Measurements from ENCODE around the gene SCFD1.

The SCFD1 gene

DNA sequence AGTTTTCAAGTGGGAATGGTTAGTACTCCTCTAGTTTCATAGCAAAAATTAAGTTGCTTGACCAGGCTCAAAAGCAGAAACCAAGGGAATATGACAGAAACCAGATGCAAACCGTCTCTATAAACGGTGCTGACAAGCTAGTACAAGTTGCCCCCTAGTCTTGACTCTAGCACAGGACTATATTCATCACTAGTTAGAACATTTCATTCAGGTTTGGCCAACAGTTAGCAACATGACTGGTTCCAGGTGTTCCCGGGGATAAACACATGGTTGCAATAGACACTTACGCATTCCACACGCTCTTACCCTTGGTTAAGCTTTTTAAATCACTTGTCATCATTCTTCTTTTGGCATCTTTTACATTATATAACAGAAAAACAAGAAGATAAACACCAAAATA lies 103.6 kb downstream of the SCFD1 start:
- DNase-seq (ENCODE audit: low read depth): peak; percentile 5
- TF ChIP-seq CTCF (conservative IDR thresholded peaks at IDR 0.05; ENCODE audit: low read depth, low read length): no peak
- H3K4me3 ChIP-seq (ENCODE audit: low read depth, low read length): no peak overlapping the region

DNA sequence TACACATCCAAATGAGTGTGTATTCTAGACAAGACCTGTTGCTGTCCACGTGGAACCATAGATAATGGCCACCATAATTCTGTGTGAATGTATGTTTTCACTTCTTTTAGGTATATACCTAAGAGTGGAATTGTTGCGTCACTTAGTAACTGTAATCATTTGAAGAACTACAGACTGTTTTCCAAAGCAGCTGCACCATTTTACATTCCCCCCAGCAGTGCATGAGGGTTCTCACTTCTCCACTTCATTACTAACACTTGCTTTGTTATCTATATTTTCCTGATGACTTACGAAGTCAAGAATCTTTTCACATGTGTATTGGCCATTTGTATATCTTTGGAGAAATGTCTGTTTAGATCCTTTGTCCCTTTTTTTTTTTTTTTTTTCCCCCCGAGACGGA lies 106.4 kb downstream of the SCFD1 start:
- no peak for TF ChIP-seq CTCF (conservative IDR thresholded peaks at IDR 0.05; ENCODE audit: low read depth, low read length)
- no peak for DNase-seq (ENCODE audit: low read depth)
- no peak overlapping the region for H3K4me3 ChIP-seq (ENCODE audit: low read depth, low read length)

DNA sequence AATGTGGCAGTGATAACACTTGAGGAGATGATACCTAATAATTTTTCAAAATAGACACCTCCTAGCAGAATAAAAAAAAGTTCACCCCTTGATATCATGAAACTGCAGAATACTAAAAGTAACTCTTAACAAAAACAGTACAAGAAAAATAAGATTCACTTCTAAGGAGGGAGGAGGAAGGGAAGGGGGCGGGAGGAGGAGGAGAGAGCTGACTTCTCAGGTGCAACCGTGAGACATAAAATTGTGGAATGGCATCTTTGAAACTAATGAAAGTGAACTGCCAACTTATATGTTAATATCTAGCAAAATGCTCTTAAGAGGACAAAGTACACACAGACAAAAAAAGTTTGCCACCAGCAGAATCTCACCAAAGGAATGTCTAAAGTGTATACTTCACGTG lies 115.8 kb downstream of the SCFD1 start:
- H3K4me3 ChIP-seq (ENCODE audit: low read depth, low read length): no peak overlapping the region
- no peak for TF ChIP-seq CTCF (conservative IDR thresholded peaks at IDR 0.05; ENCODE audit: low read depth, low read length)
- DNase-seq (ENCODE audit: low read depth): no peak

DNA sequence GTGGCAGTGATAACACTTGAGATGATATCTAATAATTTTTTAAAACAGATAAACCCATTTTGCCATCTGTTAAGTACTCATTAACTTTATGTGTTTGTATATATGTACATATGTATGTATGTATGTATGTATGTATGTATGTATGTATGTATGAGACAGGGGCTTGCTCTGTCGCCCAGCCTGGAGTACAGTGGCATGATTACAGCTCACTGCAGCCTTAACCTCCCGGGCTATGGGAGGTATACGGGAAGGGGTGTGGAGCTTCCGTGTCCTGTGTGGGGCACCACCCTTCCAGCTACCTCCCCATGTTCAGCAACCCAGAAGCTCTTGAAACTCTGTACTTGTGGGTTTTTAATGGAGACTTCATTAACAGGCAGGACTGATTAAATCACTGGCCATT lies 116.9 kb downstream of the SCFD1 start:
- TF ChIP-seq CTCF (conservative IDR thresholded peaks at IDR 0.05; ENCODE audit: low read depth, low read length): no peak
- no peak for DNase-seq (ENCODE audit: low read depth)
- no peak overlapping the region for H3K4me3 ChIP-seq (ENCODE audit: low read depth, low read length)

DNA sequence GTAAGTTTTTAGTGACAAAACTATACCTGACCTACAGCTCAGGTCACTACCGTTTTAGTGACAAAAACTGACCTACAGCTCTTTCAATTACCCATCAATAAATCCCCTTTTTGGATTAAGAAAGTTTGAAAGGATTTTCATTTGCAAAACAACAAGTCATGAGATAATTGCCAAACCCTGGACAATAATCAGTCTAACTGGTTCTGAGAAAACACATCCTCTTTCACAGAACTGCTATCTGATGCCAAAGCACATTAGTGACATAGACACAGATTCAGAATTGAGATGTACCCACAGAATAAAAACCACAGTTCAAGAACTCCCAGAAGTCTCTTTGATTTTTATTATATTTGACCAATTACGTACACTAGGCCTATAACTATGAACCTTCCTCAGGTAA lies 126.2 kb downstream of the SCFD1 start:
- DNase-seq (ENCODE audit: low read depth): no peak
- H3K4me3 ChIP-seq (ENCODE audit: low read depth, low read length): no peak overlapping the region
- no peak for TF ChIP-seq CTCF (conservative IDR thresholded peaks at IDR 0.05; ENCODE audit: low read depth, low read length)

GRCh38 chr14:30751646-30752416 lies 129.7 kb downstream of the SCFD1 start:
- no peak overlapping the region for H3K4me3 ChIP-seq (ENCODE audit: low read depth, low read length)
- TF ChIP-seq CTCF (conservative IDR thresholded peaks at IDR 0.05; ENCODE audit: low read depth, low read length): no peak
- no peak for DNase-seq (ENCODE audit: low read depth)

GRCh38 chr14:30753452-30753851 lies 131.3 kb downstream of the SCFD1 start:
- no peak overlapping the region for H3K4me3 ChIP-seq (ENCODE audit: low read depth, low read length)
- DNase-seq (ENCODE audit: low read depth): no peak
- TF ChIP-seq CTCF (conservative IDR thresholded peaks at IDR 0.05; ENCODE audit: low read depth, low read length): no peak

Measured in choroid plexus epithelial cell (primary cell).